Esophagus muscularis mucosa (tissue), 4 donors: ENCODE data around the gene MICAL3. TPM values are rescaled to one million over a fixed set of nuclear protein-coding genes. Genes with fewer than 3 reads are reported as not detected.

ENCODE experiments used
- DNase-seq: peaks from one replicate; pipeline ENCODE4 v3.0.0-alpha.2; 2017; ENCODE audit errors: extremely low spot score
- H3K27ac ChIP-seq, 4 donors: fragments of 200-600 bp; sonication (generic); replicated peaks in 1 of 4; 1 replicate in 3 of 4; 2 replicates in 1 of 4; pipeline ENCODE4 v1.5.1; 2016 to 2019; ENCODE audit warnings: mild to moderate bottlenecking in 1 of 4
- H3K27me3 ChIP-seq, 4 donors: fragments of 200-600 bp; sonication (generic); one replicate each; pipeline versions ENCODE4 v1.5.1 to v1.6.0; 2016 to 2019
- H3K36me3 ChIP-seq, 4 donors: fragments of 200-600 bp; sonication (generic); one replicate each; pipeline ENCODE4 v1.5.1; 2016 to 2019
- H3K4me1 ChIP-seq, 4 donors: fragments of 200-600 bp; sonication (generic); one replicate each; pipeline ENCODE4 v1.5.1; 2016 to 2019
- H3K4me3 ChIP-seq, 4 donors: fragments of 200-600 bp; sonication (generic); 1 replicate in 2 of 4; 2 replicates in 2 of 4; pipeline ENCODE4 v1.5.1; 2016 to 2019; ENCODE audit warnings: mild to moderate bottlenecking in 4 of 4, moderate library complexity in 1 of 4
- H3K9me3 ChIP-seq, 4 donors: fragments of 200-600 bp; sonication (generic); 1 replicate in 3 of 4; 2 replicates in 1 of 4; pipeline ENCODE4 v1.5.1; 2016 to 2019
- EP300 ChIP-seq: sonication (generic); formaldehyde crosslinking; IDR thresholded peaks from one replicate; pipeline ENCODE4 v1.6.1; 2017; ENCODE audit warnings: antibody characterized with exemption
- POLR2A ChIP-seq: fragments of 450-650 bp; IDR thresholded peaks from one replicate; pipeline ENCODE4 v1.6.1; 2017; ENCODE audit warnings: antibody characterized with exemption, moderate library complexity, mild to moderate bottlenecking, low read depth
- POLR2AphosphoS5 ChIP-seq, 2 donors: sonication (generic); formaldehyde crosslinking; IDR thresholded peaks; one replicate each; pipeline ENCODE4 v1.6.1; 2017; ENCODE audit warnings: antibody characterized with exemption in 2 of 2
- WGBS: methylation state at CpG from one replicate; pipeline ENCODE4 v1.1.5; 2018; 5-methylcytosine and 5-hydroxymethylcytosine counted together
- intact Hi-C: fragments of 100-400 bp; cut with DNase I; formaldehyde crosslinking; loops from one replicate; pipeline ENCODE4 v1.15.1; 2023
- total RNA-seq, 4 donors: library from RNA; depleted of rRNA; stranded (reverse); fragments of >200 nt; gene quantifications; one replicate each; pipeline versions ENCODE4 v1.1.0 to v1.2.1, GENCODE V29; 2016
- TF ChIP-seq, protein P1 (sequence below), 3 experiments: fragments of 200-600 bp in 2 of 3; fragments of 450-650 bp in 1 of 3; sonication (generic) in 2 of 3; IDR thresholded peaks; one replicate each; pipeline ENCODE4 v1.5.1; 2017 to 2019; ENCODE audit warnings: antibody characterized with exemption in 3 of 3, mild to moderate bottlenecking in 2 of 3, moderate library complexity in 1 of 3

MICAL3 gene
- total RNA-seq, 4 donors from 2014 or later = 35.1 to 91.8 (median 67.8) TPM

DNA sequence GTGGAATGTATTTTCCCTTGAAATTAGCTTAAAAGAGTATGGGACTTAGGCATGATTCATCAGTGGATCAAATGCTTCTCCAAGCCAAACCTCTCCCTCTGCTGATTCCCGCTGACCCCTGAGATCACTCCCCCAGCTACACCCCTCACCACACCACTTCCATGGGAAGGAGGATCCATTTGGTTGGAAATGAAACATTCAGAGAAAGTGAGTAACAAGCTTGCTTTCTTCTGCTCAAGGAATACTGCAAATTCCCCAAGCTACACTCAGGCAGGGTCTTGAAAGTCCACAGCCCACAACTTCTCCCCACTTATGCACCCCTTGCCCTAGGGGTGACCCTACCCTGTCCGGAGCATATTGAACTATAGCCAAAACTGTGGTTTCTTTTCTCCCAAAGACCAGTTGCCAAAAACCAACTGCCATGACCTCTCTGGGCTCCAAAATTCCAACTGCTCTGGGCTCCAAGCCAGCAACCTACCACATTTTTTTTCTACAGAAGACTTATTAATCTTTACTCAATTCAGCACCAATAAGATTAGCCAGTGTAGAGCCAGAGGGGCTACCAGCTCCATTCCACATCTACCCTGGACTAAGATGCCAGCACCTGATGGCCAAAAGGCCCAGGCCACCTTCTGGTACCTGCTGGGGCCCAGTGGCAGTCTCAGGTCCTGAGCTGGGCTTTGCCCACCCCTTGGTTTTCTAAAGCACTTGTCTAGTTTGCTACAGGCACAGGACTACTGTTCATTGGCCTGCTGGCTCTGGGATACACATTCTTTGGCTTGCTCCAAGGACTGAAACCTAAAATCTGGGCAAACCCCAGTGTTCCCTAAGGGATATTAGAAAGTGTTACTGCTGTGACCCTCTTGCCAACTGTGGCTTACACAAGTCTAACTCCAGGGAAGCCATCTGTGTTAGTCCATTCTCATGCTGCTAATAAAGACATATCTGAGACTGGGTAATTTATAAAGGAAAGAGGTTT lies 101.1 kb downstream of the MICAL3 start:
- Histone ChIP-seq H3K4me3 (no peak overlapping the region), H3K36me3 (no peaks in the 10 kb centered on the region), H3K4me1 (peaks cover 66 to 86% (median 78%) of the 10 kb centered on the region in 4 donors), H3K27ac (peak overlapping the region; percentile 37 to 64 (median 54)), H3K9me3 (no peaks in the 10 kb centered on the region), H3K27me3 (no peaks in the 10 kb centered on the region)
- TF ChIP-seq EP300 = no peak
- TF ChIP-seq, protein P1, sequence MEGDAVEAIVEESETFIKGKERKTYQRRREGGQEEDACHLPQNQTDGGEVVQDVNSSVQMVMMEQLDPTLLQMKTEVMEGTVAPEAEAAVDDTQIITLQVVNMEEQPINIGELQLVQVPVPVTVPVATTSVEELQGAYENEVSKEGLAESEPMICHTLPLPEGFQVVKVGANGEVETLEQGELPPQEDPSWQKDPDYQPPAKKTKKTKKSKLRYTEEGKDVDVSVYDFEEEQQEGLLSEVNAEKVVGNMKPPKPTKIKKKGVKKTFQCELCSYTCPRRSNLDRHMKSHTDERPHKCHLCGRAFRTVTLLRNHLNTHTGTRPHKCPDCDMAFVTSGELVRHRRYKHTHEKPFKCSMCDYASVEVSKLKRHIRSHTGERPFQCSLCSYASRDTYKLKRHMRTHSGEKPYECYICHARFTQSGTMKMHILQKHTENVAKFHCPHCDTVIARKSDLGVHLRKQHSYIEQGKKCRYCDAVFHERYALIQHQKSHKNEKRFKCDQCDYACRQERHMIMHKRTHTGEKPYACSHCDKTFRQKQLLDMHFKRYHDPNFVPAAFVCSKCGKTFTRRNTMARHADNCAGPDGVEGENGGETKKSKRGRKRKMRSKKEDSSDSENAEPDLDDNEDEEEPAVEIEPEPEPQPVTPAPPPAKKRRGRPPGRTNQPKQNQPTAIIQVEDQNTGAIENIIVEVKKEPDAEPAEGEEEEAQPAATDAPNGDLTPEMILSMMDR (IDR thresholded peaks at IDR 0.05) = no peak
- no peak for TF ChIP-seq POLR2AphosphoS5 (IDR thresholded peaks at IDR 0.05)
- TF ChIP-seq POLR2A = no peak
- no peak for DNase-seq
- intact Hi-C loops = no loop called here
- WGBS = 35% methylated on average over 2 of the region's 2 CpGs

DNA sequence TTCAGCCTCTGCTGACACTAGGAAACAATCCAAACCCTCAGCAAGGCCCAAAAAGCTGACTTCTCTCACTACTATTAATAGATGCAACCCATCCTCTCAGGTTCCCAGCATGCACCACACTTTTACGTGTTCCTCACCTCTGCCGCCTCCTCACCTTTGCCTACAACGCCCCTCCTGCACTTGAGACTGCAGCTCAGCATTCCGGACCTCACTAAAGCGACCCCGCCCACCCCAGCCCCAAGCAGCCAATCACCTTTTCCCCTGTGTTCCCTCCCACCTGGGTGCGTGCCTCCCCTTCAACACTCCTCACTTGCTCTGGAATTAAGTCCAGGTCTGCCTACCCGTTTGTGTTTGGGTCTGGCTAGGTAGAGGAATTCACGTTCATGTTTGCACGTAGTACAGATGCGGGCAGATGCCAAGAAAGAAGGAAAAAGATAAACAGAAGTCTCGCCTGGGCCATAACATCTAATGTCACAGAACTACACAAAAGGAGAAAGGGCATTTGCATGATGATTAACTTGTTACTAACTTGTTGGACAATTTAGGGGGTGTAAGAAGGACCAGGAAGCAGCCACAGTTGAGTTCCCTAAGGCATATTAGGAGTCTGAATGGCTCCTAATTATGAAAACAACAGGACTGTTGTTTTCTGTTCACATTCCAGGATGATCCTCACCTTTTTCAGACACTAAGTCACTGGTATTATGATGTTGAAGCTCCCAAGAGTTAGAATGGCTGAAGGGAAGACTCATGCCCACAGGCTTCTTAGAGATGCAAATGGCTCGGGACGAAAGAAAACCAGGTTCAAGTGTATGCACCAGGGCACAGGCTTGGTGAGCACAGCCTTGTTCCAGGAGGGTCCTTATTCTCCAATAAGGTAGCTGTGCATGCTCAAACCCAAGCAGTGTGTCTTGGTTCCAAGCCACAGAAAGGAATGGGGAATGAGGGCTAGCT lies 102.2 kb downstream of the MICAL3 start:
- intact Hi-C loops = no loop called here
- H3K4me1 ChIP-seq = peaks cover 71 to 90% (median 82%) of the 10 kb centered on the region in 4 donors
- no peaks in the 10 kb centered on the region for H3K9me3 ChIP-seq
- no peaks in the 10 kb centered on the region for H3K36me3 ChIP-seq
- 70% methylated on average over 14 of the region's 14 CpGs for WGBS
- no peak for TF ChIP-seq EP300
- TF ChIP-seq, protein P1 (IDR thresholded peaks at IDR 0.05) = no peak
- TF ChIP-seq POLR2AphosphoS5 (IDR thresholded peaks at IDR 0.05) = no peak
- no peak for DNase-seq
- no peaks in the 10 kb centered on the region for H3K27me3 ChIP-seq
- no peak overlapping the region for H3K4me3 ChIP-seq
- peak overlapping the region; percentile 37 to 64 (median 54) for H3K27ac ChIP-seq

DNA sequence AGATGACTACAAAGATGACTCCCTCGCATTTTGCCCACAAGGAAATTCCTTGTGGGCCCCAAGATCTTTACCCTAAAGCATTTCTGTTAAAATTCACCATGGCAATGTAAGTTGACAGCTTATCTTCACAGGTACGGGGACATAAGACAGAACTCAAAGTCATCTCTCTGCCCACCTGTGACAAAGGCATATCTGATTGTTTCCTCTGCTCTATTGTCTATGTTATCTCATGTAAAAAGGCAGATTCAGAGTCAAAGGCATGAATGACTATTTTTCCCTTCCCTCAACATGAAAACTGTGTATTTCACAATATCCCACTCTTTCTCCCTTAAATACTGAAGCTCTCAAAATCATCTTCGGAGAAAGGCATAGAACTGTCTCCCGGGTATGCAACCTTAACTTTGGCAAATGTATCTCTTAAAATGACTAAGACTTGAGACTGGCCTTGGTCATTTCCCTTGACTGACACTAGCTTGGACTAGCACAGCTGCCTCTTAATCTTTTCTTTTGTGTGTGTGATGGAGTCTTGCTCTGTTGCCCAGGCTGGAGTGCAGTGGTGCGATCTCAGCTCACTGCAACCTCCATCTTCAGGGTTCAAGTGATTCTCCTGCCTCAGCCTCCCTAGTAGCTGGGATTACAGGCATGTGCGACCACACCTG lies 103.2 kb downstream of the MICAL3 start:
- WGBS = 98% methylated on average over 6 of the region's 6 CpGs
- Histone ChIP-seq H3K4me1 (peaks cover 70 to 89% (median 78%) of the 10 kb centered on the region in 4 donors), H3K27me3 (no peaks in the 10 kb centered on the region), H3K27ac (peak overlapping the region in 3 of 4 donors; percentile 59 to 68 (median 64)), H3K9me3 (no peaks in the 10 kb centered on the region), H3K4me3 (no peak overlapping the region), H3K36me3 (no peaks in the 10 kb centered on the region)
- DNase-seq = no peak
- intact Hi-C loops = no loop called here
- TF ChIP-seq, protein P1 (IDR thresholded peaks at IDR 0.05) = no peak

DNA sequence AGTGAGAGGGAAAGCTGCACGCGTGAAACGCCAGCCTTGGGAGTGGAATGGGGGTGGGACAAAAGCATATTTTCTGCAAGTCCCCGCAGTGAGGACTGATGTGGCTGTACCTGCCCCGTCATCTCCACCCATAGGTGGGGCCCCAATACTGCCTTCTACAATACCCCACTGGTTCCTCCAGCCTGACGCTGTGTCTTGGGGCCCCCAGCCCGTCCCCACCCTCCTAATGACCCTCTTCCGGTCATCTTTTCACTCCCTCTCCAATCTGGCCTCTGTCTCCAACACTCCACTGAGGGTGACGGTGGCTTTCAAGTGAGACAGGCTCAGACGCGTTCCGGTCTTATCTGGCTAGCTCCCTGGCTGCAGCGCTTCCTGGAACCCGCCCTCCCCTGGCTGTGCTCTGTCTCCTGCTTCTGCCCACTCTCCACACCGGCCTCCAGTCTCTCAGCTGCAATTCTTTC lies 104.2 kb downstream of the MICAL3 start:
- Histone ChIP-seq H3K36me3 (no peaks in the 10 kb centered on the region), H3K9me3 (no peaks in the 10 kb centered on the region), H3K4me3 (no peak overlapping the region), H3K27me3 (no peaks in the 10 kb centered on the region), H3K27ac (peak overlapping the region; percentile 15 to 68 (median 44)), H3K4me1 (peaks cover 61 to 82% (median 72%) of the 10 kb centered on the region in 4 donors)
- intact Hi-C loops = no loop called here
- WGBS = 28% methylated on average over 15 of the region's 15 CpGs
- DNase-seq = no peak
- no peak for TF ChIP-seq POLR2A
- no peak for TF ChIP-seq POLR2AphosphoS5 (IDR thresholded peaks at IDR 0.05)
- TF ChIP-seq EP300 = no peak
- TF ChIP-seq, protein P1 (IDR thresholded peaks at IDR 0.05) = peak in 1 of 3 experiments; percentile 11
